Endometrium (tissue), 2 donors: ENCODE measurements around the gene RNASE9.
"Not testable (repeated sequence)": the region's sequence is repeated elsewhere in the genome, so short reads cannot be mapped to it uniquely, and the experiment has no call there.

Experiments
- FAIRE-seq: peaks from 2 replicates; lab custom pipeline; 2012; peaks lifted over from hg19 to GRCh38; lab: Jason Lieb, UNC
- donor health status: control.
- donor health status: control.

RNASE9 gene

DNA sequence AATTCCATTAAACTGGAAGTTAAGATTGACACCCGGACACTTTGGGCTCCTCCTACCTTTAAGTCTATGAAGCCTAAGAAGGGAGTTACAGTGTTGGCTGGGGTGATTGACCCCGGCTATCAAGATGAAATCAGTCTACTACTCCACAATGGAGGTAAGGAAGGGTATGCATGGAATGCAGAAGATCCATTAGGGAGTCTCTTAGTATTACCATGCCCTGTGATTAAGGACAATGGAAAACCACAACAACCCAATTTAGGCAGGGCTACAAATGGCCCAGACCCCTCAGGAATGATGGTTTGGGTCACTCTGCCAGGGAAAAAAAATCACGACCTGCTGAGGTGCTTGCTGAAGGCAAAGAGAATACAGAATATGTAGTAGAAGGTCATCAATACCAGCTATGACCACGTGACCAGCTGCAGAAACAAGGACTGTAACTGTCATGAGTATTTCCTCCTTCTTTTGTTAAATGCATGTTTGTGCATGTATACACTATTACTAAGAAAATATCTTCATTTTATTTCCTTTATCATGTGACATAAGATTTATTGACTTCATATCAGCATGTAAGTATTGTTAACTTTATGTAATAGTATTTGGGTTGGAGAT is 11.6 kb upstream of the RNASE9 start:
- not testable (repeated sequence) for FAIRE-seq

- FAIRE-seq, result not testable (repeated sequence)
Observed at GRCh38 chr14:20570720-20571119, 9.9 kb upstream of the RNASE9 start.

- FAIRE-seq, result not testable (repeated sequence)
Observed at GRCh38 chr14:20569865-20570264, 9.0 kb upstream of the RNASE9 start.

GRCh38 chr14:20569066-20569465 is 8.2 kb upstream of the RNASE9 start:
- no peak for FAIRE-seq

DNA sequence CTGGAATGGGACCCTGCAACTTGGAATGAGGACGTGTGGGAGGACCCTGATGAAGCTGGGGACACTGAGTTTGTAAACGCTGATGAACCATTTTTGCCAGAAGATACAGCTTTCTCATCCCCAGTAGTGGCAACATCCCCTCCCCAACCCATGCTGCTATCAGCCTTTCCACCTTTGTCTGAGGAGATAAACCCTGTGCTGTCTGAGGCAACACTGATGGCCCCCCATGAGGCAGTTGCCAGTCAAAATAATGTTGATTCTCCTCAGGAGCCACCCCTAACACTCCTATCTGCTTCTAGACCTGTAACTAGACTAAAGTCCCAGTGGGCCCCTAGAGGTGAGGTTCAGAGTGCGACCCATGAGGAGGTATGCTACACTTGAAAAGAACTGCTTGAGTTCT is 7.5 kb upstream of the RNASE9 start:
- no peak for FAIRE-seq

- FAIRE-seq, result not testable (repeated sequence)
Observed at GRCh38 chr14:20567199-20567598, 6.4 kb upstream of the RNASE9 start.

DNA sequence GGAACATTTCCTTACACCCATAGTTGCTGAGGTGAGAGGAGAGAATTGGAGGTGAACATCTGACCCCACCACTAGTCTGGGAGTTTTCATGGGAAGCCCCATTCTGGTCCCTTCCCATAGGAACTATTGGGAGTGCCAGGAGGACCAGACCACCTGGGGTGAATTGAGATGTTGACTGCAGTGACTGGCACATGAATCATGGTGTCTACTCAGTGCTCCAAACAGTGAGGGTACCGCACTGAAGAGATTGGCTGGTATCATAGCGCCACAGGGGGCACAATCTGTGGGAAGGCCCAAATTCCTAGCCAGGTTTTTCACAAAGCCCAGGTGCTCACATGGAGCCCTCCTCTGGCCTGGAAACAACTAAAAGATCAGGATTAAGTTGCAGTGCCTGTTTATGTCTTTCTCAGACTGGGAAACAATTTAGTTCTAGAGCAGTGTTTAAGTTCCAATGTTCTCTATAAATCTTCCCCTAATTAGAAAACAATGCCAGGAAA is 3.7 kb upstream of the RNASE9 start:
- no peak for FAIRE-seq

- no peak for FAIRE-seq
Observed at GRCh38 chr14:20563971-20564370, 3.1 kb upstream of the RNASE9 start.

- FAIRE-seq, result no peak
Observed at GRCh38 chr14:20559461-20559904, 1.4 kb downstream of the RNASE9 start.

- no peak for FAIRE-seq
Observed at GRCh38 chr14:20557212-20557542, 3.7 kb downstream of the RNASE9 start.

DNA sequence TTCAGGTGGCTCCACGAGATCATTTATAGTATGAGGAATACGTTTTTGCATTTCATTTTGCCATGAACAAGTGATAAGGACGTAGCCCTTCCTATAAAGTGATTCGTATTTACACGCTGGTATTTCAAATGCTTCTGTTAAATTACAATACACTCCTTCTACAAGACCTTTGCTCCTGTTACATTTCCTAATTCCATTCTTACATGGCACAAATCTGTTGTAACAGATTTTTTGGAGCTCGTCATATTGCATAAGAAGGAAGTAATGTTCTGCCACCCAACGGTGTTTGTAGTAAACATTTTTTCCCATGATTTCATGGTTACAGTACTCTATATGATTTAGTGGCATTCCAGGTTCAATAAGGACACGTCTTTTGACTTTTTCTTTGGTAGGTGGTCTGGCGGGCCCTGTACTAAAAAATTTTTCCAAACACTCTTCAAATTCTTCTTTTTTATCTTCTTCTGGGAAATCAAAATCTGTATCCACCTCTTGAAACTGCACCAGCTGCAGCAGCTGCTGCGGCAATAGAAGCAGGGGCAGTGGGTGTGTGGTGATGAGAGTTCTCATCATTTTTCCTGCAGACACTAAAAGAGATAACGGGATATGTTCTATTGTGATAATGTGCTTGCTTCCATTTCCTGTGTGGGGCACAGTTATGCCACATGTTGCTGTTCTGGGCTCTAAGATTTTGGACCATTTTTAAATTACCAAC is 4.2 kb downstream of the RNASE9 start:
- FAIRE-seq, result no peak

DNA sequence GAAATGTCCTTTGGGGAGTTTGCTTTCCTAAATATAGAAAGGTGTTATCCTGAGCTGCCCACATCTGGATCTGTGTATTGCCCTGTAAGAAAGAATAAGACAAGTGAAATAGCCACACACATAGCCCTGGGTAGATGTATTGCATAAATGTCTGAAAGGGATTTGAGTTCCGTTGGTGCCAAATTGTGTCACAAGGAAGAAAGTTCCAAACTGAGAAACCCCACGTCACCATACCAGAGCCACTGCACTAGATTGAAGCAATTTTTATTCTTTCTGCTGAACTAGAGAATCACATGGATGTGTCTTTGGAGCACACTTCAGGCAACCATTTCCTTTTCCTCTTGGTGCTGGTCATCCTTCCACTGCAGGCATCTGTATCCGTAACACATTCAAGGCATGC is 5.0 kb downstream of the RNASE9 start:
- FAIRE-seq, result no peak

- no peak for FAIRE-seq
Observed at GRCh38 chr14:20553024-20553423, 7.8 kb downstream of the RNASE9 start.

GRCh38 chr14:20551606-20552005 is 9.2 kb downstream of the RNASE9 start:
- FAIRE-seq, result no peak

DNA sequence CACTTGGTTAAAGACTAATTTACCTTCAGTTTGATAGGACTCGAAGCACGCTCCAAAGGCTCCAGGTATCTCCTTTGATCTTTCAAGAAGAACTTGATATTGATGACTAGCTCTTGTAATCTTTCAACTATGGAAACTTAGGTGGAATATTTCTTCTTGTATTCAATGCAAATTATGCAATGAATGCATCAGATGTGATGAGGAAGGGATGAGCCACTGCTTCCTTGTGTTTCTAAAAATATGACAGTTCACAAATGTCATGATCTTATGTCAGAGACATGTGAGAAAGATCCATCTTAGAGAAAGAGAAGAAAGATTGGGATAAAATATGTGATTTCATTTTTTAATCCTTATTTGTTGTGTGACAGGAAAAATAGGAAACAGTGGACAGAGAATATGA is 9.9 kb downstream of the RNASE9 start:
- no peak for FAIRE-seq

GRCh38 chr14:20548414-20549158 is 12.3 kb downstream of the RNASE9 start:
- FAIRE-seq, result no peak

GRCh38 chr14:20546877-20547276 is 14.0 kb downstream of the RNASE9 start:
- no peak for FAIRE-seq

DNA sequence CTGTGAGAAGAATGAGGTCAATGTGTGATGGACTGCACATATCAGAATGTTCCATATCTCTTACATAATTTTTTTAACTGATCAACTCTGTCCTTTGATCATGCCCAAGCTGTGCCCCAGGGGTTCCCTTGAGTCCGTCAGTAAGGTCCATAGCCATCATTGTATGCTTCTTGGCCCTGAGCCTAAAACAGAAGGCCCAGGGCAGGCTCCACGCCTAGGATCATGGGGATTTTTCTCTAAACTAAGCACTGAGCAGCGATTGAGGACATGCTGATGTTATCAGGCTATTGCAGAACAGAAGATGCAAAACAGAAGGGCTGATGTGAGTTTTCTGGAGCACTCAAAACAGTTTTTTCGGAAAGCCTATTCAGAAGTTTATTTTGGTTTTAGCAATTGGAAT is 20.9 kb downstream of the RNASE9 start:
- no peak for FAIRE-seq

DNA sequence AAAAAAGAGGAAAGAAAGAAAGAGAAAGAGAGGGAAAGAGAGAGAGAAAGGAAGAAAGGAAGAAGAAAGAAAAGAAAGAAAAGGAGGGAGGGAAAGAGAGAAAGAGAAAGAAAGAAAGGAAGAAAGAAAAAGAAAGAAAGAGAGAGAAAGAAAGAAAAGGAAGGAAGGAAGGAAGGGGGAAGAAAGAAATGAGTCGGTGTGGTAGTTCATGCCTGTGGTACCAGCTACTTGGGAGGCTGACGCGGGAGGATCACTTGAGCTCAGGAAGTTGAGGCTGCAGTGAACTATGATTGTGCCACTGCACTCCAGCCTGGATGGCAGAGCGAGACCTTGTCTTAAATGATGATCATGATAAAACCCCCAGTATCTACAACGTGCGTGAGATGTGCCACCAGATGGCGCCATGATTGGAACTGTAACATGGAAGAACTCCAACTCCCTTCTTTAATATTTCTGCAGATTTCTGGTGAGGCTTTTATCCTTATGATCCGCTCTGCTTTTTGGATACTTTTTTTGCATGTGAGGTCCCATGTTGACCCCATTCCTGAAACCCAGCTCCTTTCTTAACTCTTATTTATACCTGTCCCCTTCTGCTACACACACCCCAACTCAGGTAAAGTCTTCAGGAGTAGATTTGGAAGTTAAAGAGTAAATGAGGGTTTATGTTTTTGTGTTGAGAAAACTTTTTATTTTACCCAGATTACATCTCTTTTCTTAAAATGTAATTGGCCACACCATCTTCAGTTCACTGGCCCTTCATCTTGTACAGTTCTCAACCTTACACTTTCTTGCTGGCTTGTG is 29.9 kb downstream of the RNASE9 start:
- peak; percentile 26 for FAIRE-seq

DNA sequence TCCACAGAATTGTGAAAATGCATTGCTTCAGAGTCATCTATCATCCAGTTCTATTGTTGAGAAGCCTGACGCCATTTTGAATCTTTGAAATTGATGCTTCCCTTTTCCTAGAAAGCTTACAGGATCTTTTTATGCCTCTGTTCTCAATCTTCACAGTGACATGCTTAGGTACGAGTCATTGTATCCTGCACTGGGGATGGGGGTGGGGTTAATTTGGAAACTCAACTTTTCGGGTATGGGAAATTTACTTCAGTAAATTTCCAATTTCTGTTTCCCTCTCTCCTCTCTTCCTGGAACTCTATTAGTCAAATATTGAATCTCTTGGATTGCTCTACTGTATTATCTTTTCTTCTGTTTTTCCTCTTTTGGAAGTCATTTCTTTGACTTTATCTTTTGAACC is 31.0 kb downstream of the RNASE9 start:
- no peak for FAIRE-seq

- FAIRE-seq, result no peak
Observed at GRCh38 chr14:20524027-20524426, 36.8 kb downstream of the RNASE9 start.

DNA sequence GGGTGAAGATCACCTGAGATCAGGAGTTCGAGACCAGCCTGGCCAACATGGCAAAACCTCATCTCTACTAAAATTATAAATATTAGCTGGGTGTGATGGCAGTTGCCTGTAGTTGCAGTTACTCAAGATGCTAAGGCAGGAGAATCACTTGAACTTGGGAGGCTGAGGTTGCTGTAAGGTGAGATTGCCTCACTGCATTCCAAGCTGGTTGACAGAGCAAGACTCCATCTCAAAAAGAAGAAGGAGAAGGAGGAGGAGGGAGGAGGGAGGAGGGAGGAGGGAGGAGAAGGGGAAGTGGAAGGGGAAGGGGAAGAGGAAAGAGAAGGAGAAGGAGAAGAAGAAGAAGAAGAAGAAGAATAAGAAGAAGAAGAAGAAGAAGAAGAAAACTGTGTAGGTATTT is 38.5 kb downstream of the RNASE9 start:
- FAIRE-seq, result no peak
